Osteocyte (in vitro differentiated cells): ENCODE measurements around the gene MX2. TPM values are rescaled to one million over a fixed set of nuclear protein-coding genes. Genes with fewer than 3 reads are reported as not detected.

Source experiments
- DNase-seq: peaks from one replicate; pipeline ENCODE4 v3.0.0; 2021; ENCODE audit warnings: mixed read lengths; ENCODE audit not compliant: unreplicated experiment; ENCODE audit errors: extremely low spot score
- H3K27ac Mint-ChIP-seq: one replicate; pipeline ENCODE4 v1.8.0; 2021; ENCODE audit warnings: mild to moderate bottlenecking, mixed read lengths; ENCODE audit not compliant: unreplicated experiment
- H3K27me3 Mint-ChIP-seq: one replicate; pipeline ENCODE4 v1.8.0; 2021; ENCODE audit warnings: mixed read lengths; ENCODE audit not compliant: unreplicated experiment
- H3K36me3 Mint-ChIP-seq: one replicate; pipeline ENCODE4 v1.8.0; 2021; ENCODE audit warnings: mixed read lengths; ENCODE audit not compliant: unreplicated experiment
- H3K4me1 Mint-ChIP-seq: one replicate; pipeline ENCODE4 v1.8.0; 2021; ENCODE audit warnings: mixed read lengths; ENCODE audit not compliant: unreplicated experiment
- H3K4me3 Mint-ChIP-seq: one replicate; pipeline ENCODE4 v1.8.0; 2021; ENCODE audit warnings: mild to moderate bottlenecking, moderate library complexity, mixed read lengths; ENCODE audit not compliant: unreplicated experiment
- H3K9me3 Mint-ChIP-seq: one replicate; pipeline ENCODE4 v1.8.0; 2021; ENCODE audit warnings: mixed read lengths; ENCODE audit not compliant: unreplicated experiment
- total RNA-seq: library from RNA; stranded (reverse); gene quantifications from 2 replicates; pipeline ENCODE4 v1.2.1, GENCODE V29; 2021
- TF ChIP-seq, protein P1 (sequence below): fragments of 200-600 bp; sonication (generic); IDR thresholded peaks from 2 replicates; pipeline ENCODE4 v1.5.0; 2021; ENCODE audit warnings: antibody characterized with exemption, mild to moderate bottlenecking, moderate library complexity

MX2 gene
- total RNA-seq, 1 donor from 2014 or later: not detected

DNA sequence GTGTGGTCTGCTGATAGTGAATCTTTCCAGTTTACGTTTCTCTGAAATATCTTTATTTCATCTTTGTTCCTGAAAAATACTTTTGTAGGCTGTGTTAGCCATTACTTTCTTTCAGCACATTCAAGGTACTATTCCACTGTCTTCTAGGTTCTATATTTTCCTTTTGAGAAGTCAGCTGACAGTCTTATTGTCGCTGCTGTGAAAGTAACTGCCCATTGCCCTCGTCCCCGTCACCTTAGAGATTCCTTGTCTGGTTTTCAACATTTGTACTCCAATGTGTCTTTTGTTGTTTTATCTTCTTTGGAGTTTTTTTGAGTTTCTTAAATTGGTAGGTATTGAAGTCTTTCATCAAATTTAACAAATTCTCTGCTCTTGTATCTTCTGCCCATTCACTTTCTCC, 19.8 kb upstream of the MX2 start:
- Mint-ChIP-seq H3K27ac (no peak overlapping the region), H3K4me3 (no peak overlapping the region), H3K4me1 (no peaks in the 10 kb centered on the region), H3K27me3 (peaks cover 18% of the 10 kb centered on the region), H3K36me3 (peaks cover 3% of the 10 kb centered on the region), H3K9me3 (peaks cover 8% of the 10 kb centered on the region)
- peak; percentile 23 for DNase-seq
- TF ChIP-seq, protein P1, sequence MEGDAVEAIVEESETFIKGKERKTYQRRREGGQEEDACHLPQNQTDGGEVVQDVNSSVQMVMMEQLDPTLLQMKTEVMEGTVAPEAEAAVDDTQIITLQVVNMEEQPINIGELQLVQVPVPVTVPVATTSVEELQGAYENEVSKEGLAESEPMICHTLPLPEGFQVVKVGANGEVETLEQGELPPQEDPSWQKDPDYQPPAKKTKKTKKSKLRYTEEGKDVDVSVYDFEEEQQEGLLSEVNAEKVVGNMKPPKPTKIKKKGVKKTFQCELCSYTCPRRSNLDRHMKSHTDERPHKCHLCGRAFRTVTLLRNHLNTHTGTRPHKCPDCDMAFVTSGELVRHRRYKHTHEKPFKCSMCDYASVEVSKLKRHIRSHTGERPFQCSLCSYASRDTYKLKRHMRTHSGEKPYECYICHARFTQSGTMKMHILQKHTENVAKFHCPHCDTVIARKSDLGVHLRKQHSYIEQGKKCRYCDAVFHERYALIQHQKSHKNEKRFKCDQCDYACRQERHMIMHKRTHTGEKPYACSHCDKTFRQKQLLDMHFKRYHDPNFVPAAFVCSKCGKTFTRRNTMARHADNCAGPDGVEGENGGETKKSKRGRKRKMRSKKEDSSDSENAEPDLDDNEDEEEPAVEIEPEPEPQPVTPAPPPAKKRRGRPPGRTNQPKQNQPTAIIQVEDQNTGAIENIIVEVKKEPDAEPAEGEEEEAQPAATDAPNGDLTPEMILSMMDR: no peak

DNA sequence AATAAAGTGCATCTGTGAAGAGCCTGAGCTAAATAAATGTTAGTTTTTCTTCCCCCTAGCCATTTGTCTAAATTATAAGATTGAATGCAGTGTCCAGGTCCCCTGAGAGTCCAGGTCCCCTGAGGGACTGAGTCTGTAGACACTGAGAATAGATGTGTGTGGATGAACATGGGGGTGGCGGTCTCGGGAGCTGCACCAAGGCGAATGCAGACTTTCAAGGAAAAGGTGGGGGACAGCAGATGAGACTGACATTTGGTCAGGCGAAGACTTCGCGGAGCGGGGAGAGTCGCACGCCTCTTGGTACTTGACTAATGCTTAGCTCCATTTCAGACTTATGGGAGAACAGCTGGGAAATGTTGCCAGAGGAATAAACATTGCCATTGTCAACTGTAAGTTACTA, 17.7 kb upstream of the MX2 start:
- peaks cover 3% of the 10 kb centered on the region for H3K36me3 Mint-ChIP-seq
- TF ChIP-seq, protein P1: no peak
- no peak overlapping the region for H3K27ac Mint-ChIP-seq
- no peaks in the 10 kb centered on the region for H3K4me1 Mint-ChIP-seq
- no peak overlapping the region for H3K4me3 Mint-ChIP-seq
- DNase-seq: peak; percentile 64
- peaks cover 19% of the 10 kb centered on the region for H3K27me3 Mint-ChIP-seq
- H3K9me3 Mint-ChIP-seq: peaks cover 8% of the 10 kb centered on the region

DNA sequence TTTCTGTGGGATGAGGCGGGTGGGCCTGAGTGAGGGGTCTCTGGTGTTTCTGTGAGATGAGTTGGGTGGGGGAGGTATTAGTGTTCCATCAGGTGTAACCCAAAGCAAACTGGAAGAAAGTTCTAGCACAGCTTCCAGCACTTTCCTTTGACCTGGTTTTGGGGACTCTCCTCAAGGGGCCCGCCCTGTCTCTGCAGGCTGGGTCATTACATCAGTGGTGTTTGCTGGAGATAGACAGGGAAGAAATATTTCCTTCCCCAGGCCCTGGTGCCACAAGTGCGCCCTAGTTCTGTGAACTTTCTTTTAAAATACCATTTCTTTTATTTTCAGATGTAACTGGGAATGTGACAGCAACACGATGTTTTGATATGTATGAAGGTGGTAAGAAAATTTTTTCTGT, 16.5 kb upstream of the MX2 start:
- no peak overlapping the region for H3K4me3 Mint-ChIP-seq
- peaks cover 22% of the 10 kb centered on the region for H3K27me3 Mint-ChIP-seq
- H3K4me1 Mint-ChIP-seq: no peaks in the 10 kb centered on the region
- peaks cover 3% of the 10 kb centered on the region for H3K36me3 Mint-ChIP-seq
- peaks cover 8% of the 10 kb centered on the region for H3K9me3 Mint-ChIP-seq
- peak; percentile 23 for DNase-seq
- no peak overlapping the region for H3K27ac Mint-ChIP-seq
- TF ChIP-seq, protein P1: no peak

DNA sequence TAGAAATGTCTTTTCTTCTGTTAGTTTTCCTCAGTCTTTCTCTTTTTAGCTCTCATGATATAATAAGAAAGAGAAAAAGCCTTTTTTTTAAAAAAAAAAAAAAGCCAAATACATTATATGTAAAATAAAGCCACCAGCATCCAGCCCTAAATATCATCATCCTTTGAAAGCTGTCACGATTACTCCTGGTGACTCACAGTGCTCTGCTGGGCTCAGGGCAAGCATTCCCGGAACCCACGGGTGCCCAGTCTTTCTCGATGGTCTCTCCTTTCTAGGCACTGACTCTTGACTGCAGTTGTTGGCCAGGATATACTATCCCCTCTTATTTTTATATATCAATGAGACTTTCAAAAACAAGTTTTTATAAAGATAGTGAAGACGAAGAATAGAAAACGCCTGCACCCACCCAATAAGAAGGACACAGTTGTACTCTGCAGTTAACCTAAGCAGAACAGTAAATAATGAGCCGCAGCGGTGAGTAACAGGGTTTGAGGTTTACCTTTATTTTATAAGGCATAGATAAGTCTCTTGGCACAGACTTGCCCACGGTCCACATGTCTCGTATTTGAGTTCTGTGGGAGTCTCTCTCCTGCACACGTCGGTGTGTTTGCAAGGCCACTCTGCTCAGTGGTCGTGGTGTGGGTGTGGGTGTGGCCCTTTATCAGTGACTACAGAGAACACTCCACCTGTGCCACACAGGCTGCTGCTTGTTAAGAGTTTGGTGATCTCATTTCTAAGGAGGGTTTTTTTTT, 15.7 kb upstream of the MX2 start:
- peak; percentile 38 for DNase-seq
- peaks cover 8% of the 10 kb centered on the region for H3K9me3 Mint-ChIP-seq
- H3K4me3 Mint-ChIP-seq: no peak overlapping the region

DNA sequence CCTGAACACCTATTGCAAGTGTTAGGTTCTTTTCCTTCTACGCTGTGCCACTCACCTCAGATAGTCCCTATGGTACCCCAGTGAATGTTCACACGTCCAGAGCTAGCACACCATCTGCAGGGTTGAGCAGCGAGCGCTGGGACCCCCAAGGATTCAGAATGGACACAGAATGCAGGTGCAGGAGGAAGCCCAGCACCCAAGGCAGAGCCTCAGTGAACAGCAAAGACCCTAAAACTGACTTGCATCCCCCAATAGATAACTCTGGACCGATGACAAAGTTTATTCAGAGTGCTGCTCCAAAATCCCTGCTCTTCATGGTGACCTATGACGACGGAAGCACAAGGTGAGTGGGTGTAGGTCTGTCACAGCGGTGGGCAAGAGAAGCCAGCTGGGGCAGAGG, 15.1 kb upstream of the MX2 start:
- H3K27me3 Mint-ChIP-seq: peaks cover 16% of the 10 kb centered on the region
- no peak overlapping the region for H3K4me3 Mint-ChIP-seq
- H3K9me3 Mint-ChIP-seq: peaks cover 8% of the 10 kb centered on the region
- peaks cover 3% of the 10 kb centered on the region for H3K36me3 Mint-ChIP-seq
- no peak overlapping the region for H3K27ac Mint-ChIP-seq
- DNase-seq: peak; percentile 54
- H3K4me1 Mint-ChIP-seq: no peaks in the 10 kb centered on the region
- TF ChIP-seq, protein P1: no peak

More for the DNA sequence above, 15.7 kb upstream of the MX2 start:
- Mint-ChIP-seq H3K36me3 (peaks cover 3% of the 10 kb centered on the region), H3K4me1 (no peaks in the 10 kb centered on the region), H3K27ac (no peak overlapping the region), H3K27me3 (peaks cover 22% of the 10 kb centered on the region)
- TF ChIP-seq, protein P1: no peak
